ENCODE data around the gene SDK2. TPM values are rescaled to one million over a fixed set of nuclear protein-coding genes. Genes with fewer than 3 reads are reported as not detected.

Gene SDK2
- total RNA-seq, 2 donors from 2014 or later = 0.26 to 0.33 TPM

DNA sequence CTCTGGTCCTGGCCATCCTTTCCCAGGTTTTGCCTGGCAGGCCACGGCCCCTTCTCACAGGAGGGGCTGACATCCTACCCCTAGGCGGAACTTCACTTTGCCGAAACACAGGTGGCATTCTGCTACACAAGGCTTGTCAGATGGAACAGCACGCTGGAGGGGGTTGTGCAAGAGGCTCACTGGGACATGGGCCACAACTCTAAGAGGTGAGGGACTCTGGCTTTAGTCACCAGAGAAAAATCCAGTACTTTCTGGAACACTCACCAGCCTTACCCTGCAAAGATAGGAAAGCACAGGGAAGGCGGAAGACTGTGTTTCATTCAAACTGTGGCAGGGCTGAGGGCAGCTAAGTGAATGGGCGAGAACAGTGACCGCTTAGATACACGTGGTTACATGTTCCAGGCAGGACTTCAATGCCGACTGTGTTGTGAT lies 350.7 kb downstream of the SDK2 start:
- TF ChIP-seq POLR2A (IDR thresholded peaks at IDR 0.05) = peak in 2 of 3 donors; percentile 27 to 32
- TF ChIP-seq, protein P1, sequence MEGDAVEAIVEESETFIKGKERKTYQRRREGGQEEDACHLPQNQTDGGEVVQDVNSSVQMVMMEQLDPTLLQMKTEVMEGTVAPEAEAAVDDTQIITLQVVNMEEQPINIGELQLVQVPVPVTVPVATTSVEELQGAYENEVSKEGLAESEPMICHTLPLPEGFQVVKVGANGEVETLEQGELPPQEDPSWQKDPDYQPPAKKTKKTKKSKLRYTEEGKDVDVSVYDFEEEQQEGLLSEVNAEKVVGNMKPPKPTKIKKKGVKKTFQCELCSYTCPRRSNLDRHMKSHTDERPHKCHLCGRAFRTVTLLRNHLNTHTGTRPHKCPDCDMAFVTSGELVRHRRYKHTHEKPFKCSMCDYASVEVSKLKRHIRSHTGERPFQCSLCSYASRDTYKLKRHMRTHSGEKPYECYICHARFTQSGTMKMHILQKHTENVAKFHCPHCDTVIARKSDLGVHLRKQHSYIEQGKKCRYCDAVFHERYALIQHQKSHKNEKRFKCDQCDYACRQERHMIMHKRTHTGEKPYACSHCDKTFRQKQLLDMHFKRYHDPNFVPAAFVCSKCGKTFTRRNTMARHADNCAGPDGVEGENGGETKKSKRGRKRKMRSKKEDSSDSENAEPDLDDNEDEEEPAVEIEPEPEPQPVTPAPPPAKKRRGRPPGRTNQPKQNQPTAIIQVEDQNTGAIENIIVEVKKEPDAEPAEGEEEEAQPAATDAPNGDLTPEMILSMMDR (IDR thresholded peaks at IDR 0.05) = peak in 1 of 7 experiments; percentile 21
- intact Hi-C loops (cut with DNase I) = no loop called here
- peaks cover 96% of the 10 kb centered on the region for H3K4me1 ChIP-seq

DNA sequence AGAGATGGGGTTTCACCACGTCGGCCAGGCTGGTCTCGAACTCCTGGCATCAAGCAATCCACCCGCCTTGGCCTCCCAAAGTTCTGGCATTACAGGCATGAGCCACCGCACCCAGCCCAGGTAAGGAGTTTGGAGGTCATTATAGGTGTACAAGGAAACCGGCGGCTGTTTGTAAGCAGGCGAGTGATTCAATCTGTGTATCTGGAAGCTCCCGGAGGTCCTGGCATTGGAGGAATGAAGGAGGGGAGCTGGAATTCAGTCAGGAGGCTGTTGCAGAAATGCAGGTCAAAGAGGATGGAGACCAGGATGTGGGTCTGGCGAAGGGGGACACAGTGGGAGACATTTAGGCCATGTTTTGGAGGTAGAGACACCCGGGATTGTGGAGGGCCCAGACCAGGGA lies 351.2 kb downstream of the SDK2 start:
- DNase-seq (peak in 3 of 4 donors; percentile 54 to 59 (median 56)), ATAC-seq (no peak)
- Histone ChIP-seq H3K4me3 (no peak overlapping the region), H3K4me1 (peaks cover 96% of the 10 kb centered on the region), H3K9me3 (no peaks in the 10 kb centered on the region), H3K27me3 (no peaks in the 10 kb centered on the region), H3K36me3 (replicated peaks in 1 of 2; ENCODE audit: insufficient read depth in 1 of 2, low read depth in 2 of 2) (no peaks in the 10 kb centered on the region), H3K27ac (peak overlapping the region; percentile 87 to 92 (median 91))
- TF ChIP-seq POLR2A (IDR thresholded peaks at IDR 0.05) = no peak
- TF ChIP-seq, protein P1 (IDR thresholded peaks at IDR 0.05) = no peak
- intact Hi-C loops (cut with DNase I) = no loop called here
- WGBS, 2 donors = 34 to 35% methylated on average over 11 of the region's 11 CpGs

More for the DNA sequence above, 350.7 kb downstream of the SDK2 start:
- WGBS, 2 donors = 19 to 25% methylated on average over 9 of the region's 9 CpGs
- H3K36me3 ChIP-seq (replicated peaks in 1 of 2; ENCODE audit: insufficient read depth in 1 of 2, low read depth in 2 of 2) = no peaks in the 10 kb centered on the region
- no peaks in the 10 kb centered on the region for H3K27me3 ChIP-seq
- no peak overlapping the region for H3K4me3 ChIP-seq
- peak overlapping the region; percentile 87 to 92 (median 91) for H3K27ac ChIP-seq
- DNase-seq (peak; percentile 85 to 94 (median 93)), ATAC-seq (peak; percentile 82)
- no peaks in the 10 kb centered on the region for H3K9me3 ChIP-seq

DNA sequence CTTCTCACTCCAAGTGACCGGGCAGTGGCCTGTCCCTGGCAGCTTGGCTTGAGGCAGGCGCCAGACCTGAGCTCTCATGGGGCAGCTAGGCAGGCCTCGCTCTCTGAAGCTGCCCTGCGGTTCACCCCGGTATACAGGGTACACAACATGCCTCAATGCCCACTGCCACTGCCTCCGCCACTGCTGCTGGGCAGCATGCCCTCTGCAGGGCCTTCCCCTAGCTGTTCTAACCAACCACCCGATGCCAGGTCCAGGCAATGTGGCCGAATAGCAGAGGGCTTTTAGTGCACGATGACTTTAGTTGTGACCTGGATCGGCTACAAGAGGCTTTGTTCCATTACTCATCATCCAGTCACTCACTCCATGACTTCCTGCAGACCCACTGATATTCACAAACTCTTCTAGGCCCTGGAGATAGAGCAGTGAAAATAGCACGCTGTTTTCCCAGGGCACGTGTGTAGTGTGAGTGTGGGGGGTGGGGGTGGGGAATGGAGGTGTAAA lies 352.2 kb downstream of the SDK2 start:
- intact Hi-C loops (cut with DNase I) = no loop called here
- H3K27ac ChIP-seq = peak overlapping the region; percentile 87 to 92 (median 91)
- H3K4me1 ChIP-seq = peaks cover 98% of the 10 kb centered on the region
- TF ChIP-seq POLR2A (IDR thresholded peaks at IDR 0.05) = peak in 1 of 3 donors; percentile 6
- TF ChIP-seq, protein P1 (IDR thresholded peaks at IDR 0.05) = no peak
- no peaks in the 10 kb centered on the region for H3K9me3 ChIP-seq
- H3K4me3 ChIP-seq = no peak overlapping the region
- no peaks in the 10 kb centered on the region for H3K27me3 ChIP-seq
- no peaks in the 10 kb centered on the region for H3K36me3 ChIP-seq (replicated peaks in 1 of 2; ENCODE audit: insufficient read depth in 1 of 2, low read depth in 2 of 2)
- peak; percentile 46 to 66 (median 61) for DNase-seq
- ATAC-seq = no peak
- 3 to 23% methylated on average over 6 to 12 of the region's 12 CpGs for WGBS, 2 donors

DNA sequence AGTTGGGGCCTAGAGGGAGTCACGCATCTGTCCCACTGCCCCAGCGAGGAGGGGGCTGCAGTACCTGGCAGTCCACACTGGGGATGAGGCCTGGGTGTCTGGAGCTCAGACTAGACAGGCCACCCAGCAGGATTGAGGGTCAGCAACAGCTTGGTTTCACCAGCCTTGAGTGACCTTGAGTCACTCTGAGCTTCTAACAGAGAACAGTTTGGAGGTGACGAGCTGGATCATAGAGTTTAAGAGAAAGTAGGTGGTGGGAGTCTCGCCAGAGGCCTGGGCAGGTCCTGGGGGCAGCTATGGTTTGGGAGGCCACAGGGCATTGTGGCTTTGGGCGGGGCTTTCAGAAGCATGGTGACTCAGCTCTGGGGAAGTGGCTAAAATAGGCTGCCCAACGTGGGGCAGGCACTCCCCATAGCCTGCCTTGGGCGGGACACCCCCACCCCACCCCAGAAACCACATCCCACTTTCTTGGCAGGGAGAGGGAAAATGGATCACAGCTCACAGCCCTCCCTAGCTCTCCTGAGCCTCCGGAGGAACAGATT lies 352.9 kb downstream of the SDK2 start:
- H3K4me3 ChIP-seq = no peak overlapping the region
- peaks cover 98% of the 10 kb centered on the region for H3K4me1 ChIP-seq
- H3K27me3 ChIP-seq = no peaks in the 10 kb centered on the region
- 28 to 50% methylated on average over 2 to 8 of the region's 8 CpGs for WGBS, 2 donors
- DNase-seq (peak; percentile 51 to 77 (median 67)), ATAC-seq (peak; percentile 9)
- TF ChIP-seq POLR2A (IDR thresholded peaks at IDR 0.05) = peak in 1 of 3 donors; percentile 2
- TF ChIP-seq, protein P1 (IDR thresholded peaks at IDR 0.05) = no peak
- H3K27ac ChIP-seq = peak overlapping the region; percentile 87 to 92 (median 91)
- intact Hi-C loops (cut with DNase I) = no loop called here
- no peaks in the 10 kb centered on the region for H3K36me3 ChIP-seq (replicated peaks in 1 of 2; ENCODE audit: insufficient read depth in 1 of 2, low read depth in 2 of 2)
- no peaks in the 10 kb centered on the region for H3K9me3 ChIP-seq
